GF-D8 (cell line): ENCODE results near the gene CHAD.

ENCODE experiments used
- DNase-seq: peaks from one replicate; lab custom pipeline; 2025; lab: John Stamatoyannopoulos, UW

CHAD gene

GRCh38 chr17:50468304-50469207 lies at the start of gene CHAD:
Gene CHAD (minus strand): TSS chr17:50468880. CDS start chr17:50468813, 67 bp downstream.
- DNase-seq = no peak

- DNase-seq = no peak
Measured at GRCh38 chr17:50517504-50518383, 49.1 kb upstream of the CHAD start.

- no peak for DNase-seq
Measured at GRCh38 chr17:50517011-50517410, 48.3 kb upstream of the CHAD start.

GRCh38 chr17:50514936-50515702 lies 46.4 kb upstream of the CHAD start:
- no peak for DNase-seq

GRCh38 chr17:50514388-50514787 lies 45.7 kb upstream of the CHAD start:
- no peak for DNase-seq

- DNase-seq = no peak
Measured at GRCh38 chr17:50513495-50513894, 44.8 kb upstream of the CHAD start.

GRCh38 chr17:50511058-50511457 lies 42.4 kb upstream of the CHAD start:
- no peak for DNase-seq

GRCh38 chr17:50508573-50509460 lies 40.1 kb upstream of the CHAD start:
- no peak for DNase-seq

GRCh38 chr17:50507871-50508572 lies 39.3 kb upstream of the CHAD start, which contains the start of gene MYCBPAP:
Gene MYCBPAP (plus strand): TSS chr17:50508439. CDS start chr17:50508675, 236 bp downstream.
- peak; percentile 63 for DNase-seq

GRCh38 chr17:50506298-50506697 lies 37.6 kb upstream of the CHAD start:
- DNase-seq = no peak

GRCh38 chr17:50505591-50506130 lies 37.0 kb upstream of the CHAD start:
- DNase-seq = no peak

GRCh38 chr17:50502301-50502990 lies 33.8 kb upstream of the CHAD start:
- no peak for DNase-seq

GRCh38 chr17:50501054-50501453 lies 32.4 kb upstream of the CHAD start:
- DNase-seq = no peak

- no peak for DNase-seq
Measured at GRCh38 chr17:50499721-50500120, 31.0 kb upstream of the CHAD start.

GRCh38 chr17:50499270-50499669 lies 30.6 kb upstream of the CHAD start:
- no peak for DNase-seq

GRCh38 chr17:50498021-50498874 lies 29.6 kb upstream of the CHAD start:
- DNase-seq = no peak

GRCh38 chr17:50495918-50496317 lies 27.2 kb upstream of the CHAD start:
- DNase-seq = no peak

GRCh38 chr17:50495217-50495823 lies 26.6 kb upstream of the CHAD start:
- no peak for DNase-seq
